ENCODE data around the gene CMSS1.

The CMSS1 gene

GRCh38 chr3:99817047-99817436, 620 bp upstream of the CMSS1 start:
- Histone ChIP-seq H3K36me3 (ENCODE audit: control insufficient read depth in 2 of 2, insufficient read depth in 2 of 2, low read length in 2 of 2) (no peaks in the 10 kb centered on the region), H3K4me1 (ENCODE audit: control insufficient read depth, insufficient read depth, low read length) (no peaks in the 10 kb centered on the region), H3K4me3 (ENCODE audit: low read length in 2 of 2) (peak overlapping the region; percentile 76 to 94), H3K27me3 (ENCODE audit: control insufficient read depth in 1 of 2, insufficient read depth in 2 of 2, low read length in 2 of 2) (no peaks in the 10 kb centered on the region), H3K9ac (ENCODE audit: low read length in 2 of 2) (peak overlapping the region; percentile 73 to 92), H3K9me3 (ENCODE audit: control insufficient read depth in 2 of 2, low read length in 2 of 2) (no peaks in the 10 kb centered on the region), H3K27ac (ENCODE audit: low read length) (peak overlapping the region; percentile 87)

DNA sequence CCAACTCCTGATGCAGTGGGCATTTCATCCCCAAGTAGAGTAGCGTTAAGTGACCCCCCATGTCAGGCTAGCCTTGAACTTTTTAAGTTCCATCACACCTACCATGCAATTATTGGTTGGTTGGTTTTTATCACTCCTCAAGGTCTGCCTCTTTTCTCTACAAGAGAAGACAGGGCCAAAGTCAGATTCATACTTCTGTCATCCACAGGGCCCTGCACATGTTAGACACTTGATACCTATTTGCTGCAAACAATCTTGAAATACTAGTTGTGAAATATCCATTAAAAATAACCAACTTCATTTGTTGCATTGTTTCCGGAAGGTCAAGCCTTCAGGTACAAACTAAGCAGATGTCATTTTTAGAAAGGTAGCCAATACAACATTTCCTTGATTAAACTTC, 1.2 kb downstream of the CMSS1 start:
- H3K9ac ChIP-seq (ENCODE audit: low read length in 2 of 2): peak overlapping the region in 1 of 2 donors; percentile 73
- peak overlapping the region in 1 of 2 donors; percentile 94 for H3K4me3 ChIP-seq (ENCODE audit: low read length in 2 of 2)

DNA sequence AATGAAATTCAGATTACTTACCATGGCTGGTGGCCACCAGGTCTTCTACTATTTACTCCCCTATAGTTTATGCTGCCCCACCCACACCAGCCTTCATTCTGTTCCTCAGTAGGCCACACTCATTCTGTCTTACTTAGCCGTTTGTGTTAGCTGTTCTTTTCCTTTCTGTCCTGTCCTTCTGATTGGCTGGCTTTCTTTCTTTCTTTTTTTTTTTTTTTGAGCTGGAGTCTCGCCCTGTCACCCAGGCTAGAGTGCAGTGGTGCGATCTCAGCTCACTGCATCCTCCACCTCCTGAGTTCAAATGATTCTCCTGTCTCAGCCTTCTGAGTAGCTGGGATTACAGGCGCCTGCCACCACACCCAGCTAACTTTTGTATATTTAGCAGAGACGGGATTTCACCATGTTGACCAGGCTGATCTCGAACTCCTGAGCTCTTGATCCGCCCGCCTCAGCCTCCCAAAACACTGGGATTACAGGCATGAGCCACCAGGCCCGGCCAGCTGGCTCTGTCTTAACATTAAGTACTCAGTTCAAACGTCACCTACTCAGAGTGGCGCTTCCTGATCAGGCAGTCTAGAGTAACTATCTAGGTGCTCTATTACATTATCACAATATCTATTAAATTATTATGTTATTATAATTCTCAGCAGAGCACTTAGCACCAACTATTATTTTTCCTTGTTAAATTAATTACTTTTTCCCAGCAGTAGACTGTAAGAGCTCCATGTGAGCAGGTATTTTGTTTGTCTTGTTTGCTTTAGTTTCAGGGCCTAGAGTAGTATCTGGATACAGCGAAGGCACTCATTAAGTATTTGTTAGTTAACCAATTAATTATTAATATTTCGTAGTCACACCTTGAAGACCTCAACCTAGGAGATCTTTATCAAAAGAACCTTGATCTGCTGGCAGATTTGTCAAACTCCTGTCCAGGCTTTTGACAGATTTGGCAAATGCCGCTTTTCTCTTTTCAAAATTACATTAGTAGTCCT, 6.4 kb downstream of the CMSS1 start:
- H3K36me3 ChIP-seq (ENCODE audit: control insufficient read depth in 2 of 2, insufficient read depth in 2 of 2, low read length in 2 of 2): no peaks in the 10 kb centered on the region
- H3K9ac ChIP-seq (ENCODE audit: low read length in 2 of 2): no peak overlapping the region
- no peaks in the 10 kb centered on the region for H3K27me3 ChIP-seq (ENCODE audit: control insufficient read depth in 1 of 2, insufficient read depth in 2 of 2, low read length in 2 of 2)
- no peaks in the 10 kb centered on the region for H3K9me3 ChIP-seq (ENCODE audit: control insufficient read depth in 2 of 2, low read length in 2 of 2)
- no peak overlapping the region for H3K27ac ChIP-seq (ENCODE audit: low read length)
- H3K4me1 ChIP-seq (ENCODE audit: control insufficient read depth, insufficient read depth, low read length): no peaks in the 10 kb centered on the region
- no peak overlapping the region for H3K4me3 ChIP-seq (ENCODE audit: low read length in 2 of 2)

More for the DNA sequence above, 1.2 kb downstream of the CMSS1 start:
- Histone ChIP-seq H3K36me3 (ENCODE audit: control insufficient read depth in 2 of 2, insufficient read depth in 2 of 2, low read length in 2 of 2) (no peaks in the 10 kb centered on the region), H3K4me1 (ENCODE audit: control insufficient read depth, insufficient read depth, low read length) (no peaks in the 10 kb centered on the region), H3K9me3 (ENCODE audit: control insufficient read depth in 2 of 2, low read length in 2 of 2) (no peaks in the 10 kb centered on the region), H3K27me3 (ENCODE audit: control insufficient read depth in 1 of 2, insufficient read depth in 2 of 2, low read length in 2 of 2) (no peaks in the 10 kb centered on the region), H3K27ac (ENCODE audit: low read length) (no peak overlapping the region)

GRCh38 chr3:99825004-99825640, 7.5 kb downstream of the CMSS1 start:
- H3K27ac ChIP-seq (ENCODE audit: low read length): no peak overlapping the region
- H3K9ac ChIP-seq (ENCODE audit: low read length in 2 of 2): no peak overlapping the region
- H3K36me3 ChIP-seq (ENCODE audit: control insufficient read depth in 2 of 2, insufficient read depth in 2 of 2, low read length in 2 of 2): no peaks in the 10 kb centered on the region
- no peak overlapping the region for H3K4me3 ChIP-seq (ENCODE audit: low read length in 2 of 2)
- H3K9me3 ChIP-seq (ENCODE audit: control insufficient read depth in 2 of 2, low read length in 2 of 2): no peaks in the 10 kb centered on the region
- no peaks in the 10 kb centered on the region for H3K4me1 ChIP-seq (ENCODE audit: control insufficient read depth, insufficient read depth, low read length)
- no peaks in the 10 kb centered on the region for H3K27me3 ChIP-seq (ENCODE audit: control insufficient read depth in 1 of 2, insufficient read depth in 2 of 2, low read length in 2 of 2)

GRCh38 chr3:99829844-99830243, 12.2 kb downstream of the CMSS1 start:
- no peaks in the 10 kb centered on the region for H3K9me3 ChIP-seq (ENCODE audit: control insufficient read depth in 2 of 2, low read length in 2 of 2)
- H3K4me1 ChIP-seq (ENCODE audit: control insufficient read depth, insufficient read depth, low read length): no peaks in the 10 kb centered on the region
- no peaks in the 10 kb centered on the region for H3K27me3 ChIP-seq (ENCODE audit: control insufficient read depth in 1 of 2, insufficient read depth in 2 of 2, low read length in 2 of 2)
- no peak overlapping the region for H3K4me3 ChIP-seq (ENCODE audit: low read length in 2 of 2)
- no peak overlapping the region for H3K9ac ChIP-seq (ENCODE audit: low read length in 2 of 2)
- no peaks in the 10 kb centered on the region for H3K36me3 ChIP-seq (ENCODE audit: control insufficient read depth in 2 of 2, insufficient read depth in 2 of 2, low read length in 2 of 2)
- H3K27ac ChIP-seq (ENCODE audit: low read length): no peak overlapping the region

GRCh38 chr3:99833617-99834205, 16.0 kb downstream of the CMSS1 start:
- Histone ChIP-seq H3K9ac (ENCODE audit: low read length in 2 of 2) (no peak overlapping the region), H3K36me3 (ENCODE audit: control insufficient read depth in 2 of 2, insufficient read depth in 2 of 2, low read length in 2 of 2) (no peaks in the 10 kb centered on the region), H3K27me3 (ENCODE audit: control insufficient read depth in 1 of 2, insufficient read depth in 2 of 2, low read length in 2 of 2) (no peaks in the 10 kb centered on the region), H3K4me1 (ENCODE audit: control insufficient read depth, insufficient read depth, low read length) (no peaks in the 10 kb centered on the region), H3K9me3 (ENCODE audit: control insufficient read depth in 2 of 2, low read length in 2 of 2) (no peaks in the 10 kb centered on the region), H3K27ac (ENCODE audit: low read length) (no peak overlapping the region), H3K4me3 (ENCODE audit: low read length in 2 of 2) (no peak overlapping the region)

GRCh38 chr3:99834211-99834957, 16.7 kb downstream of the CMSS1 start:
- Histone ChIP-seq H3K27me3 (ENCODE audit: control insufficient read depth in 1 of 2, insufficient read depth in 2 of 2, low read length in 2 of 2) (no peaks in the 10 kb centered on the region), H3K9me3 (ENCODE audit: control insufficient read depth in 2 of 2, low read length in 2 of 2) (no peaks in the 10 kb centered on the region), H3K36me3 (ENCODE audit: control insufficient read depth in 2 of 2, insufficient read depth in 2 of 2, low read length in 2 of 2) (no peaks in the 10 kb centered on the region), H3K4me3 (ENCODE audit: low read length in 2 of 2) (no peak overlapping the region), H3K9ac (ENCODE audit: low read length in 2 of 2) (no peak overlapping the region), H3K4me1 (ENCODE audit: control insufficient read depth, insufficient read depth, low read length) (no peaks in the 10 kb centered on the region), H3K27ac (ENCODE audit: low read length) (no peak overlapping the region)

GRCh38 chr3:99836681-99837080, 19.0 kb downstream of the CMSS1 start:
- Histone ChIP-seq H3K9me3 (ENCODE audit: control insufficient read depth in 2 of 2, low read length in 2 of 2) (no peaks in the 10 kb centered on the region), H3K4me3 (ENCODE audit: low read length in 2 of 2) (no peak overlapping the region), H3K27me3 (ENCODE audit: control insufficient read depth in 1 of 2, insufficient read depth in 2 of 2, low read length in 2 of 2) (no peaks in the 10 kb centered on the region), H3K36me3 (ENCODE audit: control insufficient read depth in 2 of 2, insufficient read depth in 2 of 2, low read length in 2 of 2) (no peaks in the 10 kb centered on the region), H3K4me1 (ENCODE audit: control insufficient read depth, insufficient read depth, low read length) (no peaks in the 10 kb centered on the region), H3K9ac (ENCODE audit: low read length in 2 of 2) (no peak overlapping the region), H3K27ac (ENCODE audit: low read length) (no peak overlapping the region)

- Histone ChIP-seq H3K4me3 (ENCODE audit: low read length in 2 of 2) (no peak overlapping the region), H3K36me3 (ENCODE audit: control insufficient read depth in 2 of 2, insufficient read depth in 2 of 2, low read length in 2 of 2) (no peaks in the 10 kb centered on the region), H3K9me3 (ENCODE audit: control insufficient read depth in 2 of 2, low read length in 2 of 2) (no peaks in the 10 kb centered on the region), H3K4me1 (ENCODE audit: control insufficient read depth, insufficient read depth, low read length) (no peaks in the 10 kb centered on the region), H3K27me3 (ENCODE audit: control insufficient read depth in 1 of 2, insufficient read depth in 2 of 2, low read length in 2 of 2) (no peaks in the 10 kb centered on the region), H3K9ac (ENCODE audit: low read length in 2 of 2) (no peak overlapping the region), H3K27ac (ENCODE audit: low read length) (no peak overlapping the region)
Measured at GRCh38 chr3:99837715-99838114, 20.1 kb downstream of the CMSS1 start.

DNA sequence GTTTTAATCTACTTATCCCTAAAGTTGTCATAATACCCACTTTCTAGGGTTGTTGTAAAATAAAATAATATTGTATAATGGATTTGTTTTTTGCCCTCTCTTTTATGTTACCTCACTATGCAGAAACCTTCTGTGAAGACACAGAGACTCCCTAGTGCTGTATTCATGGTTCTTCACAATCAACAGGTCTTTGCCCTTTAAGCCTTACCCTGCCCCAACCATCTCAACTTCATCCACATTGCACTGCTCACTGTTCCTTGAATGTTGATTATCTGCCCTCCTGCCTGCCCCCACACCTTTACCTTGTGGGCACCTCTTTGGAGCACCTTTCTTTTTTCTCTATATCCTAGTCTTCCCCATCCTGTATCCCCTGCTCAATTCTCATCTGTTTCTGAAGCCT, 21.1 kb downstream of the CMSS1 start:
- H3K4me3 ChIP-seq (ENCODE audit: low read length in 2 of 2): no peak overlapping the region
- H3K9ac ChIP-seq (ENCODE audit: low read length in 2 of 2): no peak overlapping the region
- H3K27ac ChIP-seq (ENCODE audit: low read length): no peak overlapping the region
- H3K36me3 ChIP-seq (ENCODE audit: control insufficient read depth in 2 of 2, insufficient read depth in 2 of 2, low read length in 2 of 2): no peaks in the 10 kb centered on the region
- H3K27me3 ChIP-seq (ENCODE audit: control insufficient read depth in 1 of 2, insufficient read depth in 2 of 2, low read length in 2 of 2): no peaks in the 10 kb centered on the region
- peaks cover 9% of the 10 kb centered on the region for H3K4me1 ChIP-seq (ENCODE audit: control insufficient read depth, insufficient read depth, low read length)
- H3K9me3 ChIP-seq (ENCODE audit: control insufficient read depth in 2 of 2, low read length in 2 of 2): no peaks in the 10 kb centered on the region
